ENCODE data around the gene INO80C. TPM values are rescaled to one million over a fixed set of nuclear protein-coding genes. Genes with fewer than 3 reads are reported as not detected.

INO80C gene
- total RNA-seq, 1 experiment from 2014 or later, result 51.1 TPM

DNA sequence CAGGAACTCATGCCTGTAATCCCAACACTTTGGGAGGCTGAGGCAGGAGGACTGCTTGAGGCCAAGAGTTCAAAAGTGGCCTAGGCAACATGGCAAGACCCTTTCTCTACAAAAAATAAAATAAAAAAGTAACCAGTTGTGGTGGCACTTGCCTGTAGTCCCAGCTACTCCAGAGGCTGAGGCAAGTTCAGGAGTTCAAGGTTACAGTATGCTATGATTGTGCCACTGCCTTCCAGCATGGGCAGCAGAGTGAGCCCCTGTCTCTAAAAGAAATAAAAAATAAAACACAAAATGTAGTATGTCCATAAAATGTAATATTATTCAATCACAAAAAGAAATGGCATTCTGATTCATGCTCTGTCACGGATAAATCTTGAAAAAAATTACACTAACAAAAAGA is 11.9 kb downstream of the INO80C start:
- no peaks in the 10 kb centered on the region for H4K20me1 ChIP-seq (ENCODE audit: control insufficient read depth, insufficient read depth, insufficient read length)
- Mint-ChIP-seq H3K4me1 (peaks cover 51 to 62% of the 10 kb centered on the region in 2 experiments), H3K27ac (no peak overlapping the region), H3K4me3 (no peak overlapping the region), H3K36me3 (ENCODE audit: insufficient read depth in 1 of 3, low read depth in 3 of 3) (peaks cover 2 to 17% (median 9%) of the 10 kb centered on the region in 3 experiments; a peak in 5 of 7 replicates), H3K9me3 (no peaks in the 10 kb centered on the region), H3K27me3 (ENCODE audit: low read depth) (no peaks in the 10 kb centered on the region)
- no peak overlapping the region for H2AFZ ChIP-seq (ENCODE audit: low read length)
- H3K79me1 ChIP-seq (ENCODE audit: insufficient read depth, low read depth, low read length, poor library complexity, severe bottlenecking), result peaks cover under 1% of the 10 kb centered on the region
- H3K4me2 ChIP-seq (ENCODE audit: insufficient read depth, insufficient read length, low read length), result no peak overlapping the region
- no peak overlapping the region for H2BK120ac ChIP-seq (ENCODE audit: low read depth, low read length, poor library complexity, severe bottlenecking)
- no peak overlapping the region for H2BK12ac ChIP-seq (ENCODE audit: insufficient read length, low read depth, low read length)
- H3K4ac ChIP-seq (ENCODE audit: low read depth, low read length), result no peak overlapping the region
- peaks cover 9% of the 10 kb centered on the region; the same call in 1 of the 2 replicates for H3K79me2 ChIP-seq (ENCODE audit: insufficient read depth, low read length)
- H3K27me3 ChIP-seq (ENCODE audit: insufficient read depth, low read length), result no peaks in the 10 kb centered on the region
- no peak overlapping the region for H3K9ac ChIP-seq (ENCODE audit: extremely low read depth, insufficient read length, low read length)
- H3K27ac ChIP-seq (ENCODE audit: insufficient read length, low read depth, low read length), result no peak overlapping the region
- no peak overlapping the region for H3K14ac ChIP-seq (ENCODE audit: insufficient read depth, low read length)
- no peaks in the 10 kb centered on the region for H3K9me3 ChIP-seq (ENCODE audit: control insufficient read depth, low read depth, low read length)
- no peak overlapping the region for H2BK5ac ChIP-seq (ENCODE audit: insufficient read length, low read length)
- H3K56ac ChIP-seq (ENCODE audit: insufficient read length, low read depth, low read length), result no peak overlapping the region
- TF ChIP-seq, protein P1, sequence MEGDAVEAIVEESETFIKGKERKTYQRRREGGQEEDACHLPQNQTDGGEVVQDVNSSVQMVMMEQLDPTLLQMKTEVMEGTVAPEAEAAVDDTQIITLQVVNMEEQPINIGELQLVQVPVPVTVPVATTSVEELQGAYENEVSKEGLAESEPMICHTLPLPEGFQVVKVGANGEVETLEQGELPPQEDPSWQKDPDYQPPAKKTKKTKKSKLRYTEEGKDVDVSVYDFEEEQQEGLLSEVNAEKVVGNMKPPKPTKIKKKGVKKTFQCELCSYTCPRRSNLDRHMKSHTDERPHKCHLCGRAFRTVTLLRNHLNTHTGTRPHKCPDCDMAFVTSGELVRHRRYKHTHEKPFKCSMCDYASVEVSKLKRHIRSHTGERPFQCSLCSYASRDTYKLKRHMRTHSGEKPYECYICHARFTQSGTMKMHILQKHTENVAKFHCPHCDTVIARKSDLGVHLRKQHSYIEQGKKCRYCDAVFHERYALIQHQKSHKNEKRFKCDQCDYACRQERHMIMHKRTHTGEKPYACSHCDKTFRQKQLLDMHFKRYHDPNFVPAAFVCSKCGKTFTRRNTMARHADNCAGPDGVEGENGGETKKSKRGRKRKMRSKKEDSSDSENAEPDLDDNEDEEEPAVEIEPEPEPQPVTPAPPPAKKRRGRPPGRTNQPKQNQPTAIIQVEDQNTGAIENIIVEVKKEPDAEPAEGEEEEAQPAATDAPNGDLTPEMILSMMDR (conservative IDR thresholded peaks at IDR 0.05), result no peak
- H3K18ac ChIP-seq (ENCODE audit: insufficient read length, low read depth, low read length), result no peak overlapping the region
- no peak for DNase-seq
- no peak overlapping the region for H4K91ac ChIP-seq (ENCODE audit: insufficient read length, low read depth, low read length)
- H2BK15ac ChIP-seq (ENCODE audit: low read depth, low read length), result no peak overlapping the region
- no peaks in the 10 kb centered on the region for H3K23me2 ChIP-seq (ENCODE audit: insufficient read length, low read depth, low read length, poor library complexity, severe bottlenecking)
- no peak overlapping the region for H3T11ph ChIP-seq (ENCODE audit: low read length)
- no CpG with 5 or more reads among the region's 1 CpG for WGBS (ENCODE audit: extremely low coverage, insufficient read length, low lambda C conversion rate)
- H4K8ac ChIP-seq (replicated peaks; ENCODE audit: insufficient read length, low read depth, low read length), result no peak overlapping the region
- H2BK20ac ChIP-seq (ENCODE audit: low read depth, low read length, poor library complexity, severe bottlenecking), result no peak overlapping the region
- no peak overlapping the region for H2AK5ac ChIP-seq (ENCODE audit: insufficient read length, low read length)
- no peak overlapping the region for H3K23ac ChIP-seq (ENCODE audit: insufficient read length, low read depth, low read length)
- H3K4me1 ChIP-seq (ENCODE audit: insufficient read depth, low read length), result peaks cover 9% of the 10 kb centered on the region; the same call in 1 of the 2 replicates
- no peak overlapping the region for H4K5ac ChIP-seq (ENCODE audit: insufficient read length, low read depth, low read length)
